ENCODE measurements around the gene MC5R. TPM values are rescaled to one million over a fixed set of nuclear protein-coding genes. Genes with fewer than 3 reads are reported as not detected.

Gene MC5R
- total and polyA plus RNA-seq, 10 of the 15 experiments (the other 5 are each of a cell fraction or from before 2014, with no cell fraction given) = not detected

DNA sequence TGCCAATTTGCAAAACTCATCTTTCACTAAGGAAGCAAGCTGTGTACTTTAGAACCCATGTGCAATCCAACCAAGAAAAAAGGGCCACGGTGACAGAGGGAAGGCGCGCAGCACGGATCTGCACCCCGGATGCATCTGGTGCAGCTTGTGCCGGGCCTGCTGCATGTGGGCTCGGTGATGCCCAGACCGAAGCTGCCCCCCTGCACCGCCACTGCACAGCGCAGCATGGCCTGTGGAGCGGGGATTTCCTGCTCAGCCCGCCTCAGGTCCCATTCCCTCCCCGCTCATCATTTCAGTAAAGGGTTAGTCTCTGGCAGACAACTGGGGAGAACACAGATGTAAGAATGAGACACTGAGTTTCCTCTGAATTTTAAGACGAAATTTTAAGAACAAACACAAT, 48.4 kb downstream of the MC5R start:
- SMC1A ChIA-PET (ENCODE audit: uncharacterized antibody, unreplicated experiment) = no interaction called here
- no peak overlapping the region for H3K27ac ChIP-seq (ENCODE audit: control insufficient read depth, insufficient read depth)
- FAIRE-seq = no peak
- no peak for ATAC-seq
- intact Hi-C loops (cut with micrococcal nuclease; ENCODE audit: unreplicated experiment) (no loop called here), in situ Hi-C loops (cut with MboI) (loop anchor here (10.0 kb wide), 1 partner anchor 212 kb away; no protein-coding TSS in a partner anchor)
- POLR2A ChIA-PET = no interaction called here
- no peak overlapping the region for H3K9ac ChIP-seq (ENCODE audit: control insufficient read depth, insufficient read depth, low read length)
- TF ChIP-seq MYB (IDR thresholded peaks at IDR 0.05; ENCODE audit: borderline replicate concordance, low read depth, low read length) (no peak), ZNF207 (IDR thresholded peaks at IDR 0.05; ENCODE audit: borderline replicate concordance) (no peak), POLR2AphosphoS2 (IDR thresholded peaks at IDR 0.05; ENCODE audit: low read depth, low read length) (no peak), EZH2 (IDR thresholded peaks at IDR 0.05; ENCODE audit: borderline replicate concordance, control insufficient read depth, low read depth, low read length) (no peak), MTA2 (IDR thresholded peaks at IDR 0.05; ENCODE audit: low read depth) (no peak), JUNB (IDR thresholded peaks at IDR 0.05) (no peak), FOXK2 (IDR thresholded peaks at IDR 0.05) (no peak), TARDBP (IDR thresholded peaks at IDR 0.05; ENCODE audit: borderline replicate concordance) (no peak), POU2F2 (IDR thresholded peaks at IDR 0.05; ENCODE audit: borderline replicate concordance, low read depth, low read length) (no peak), STAT3 (IDR thresholded peaks at IDR 0.05; ENCODE audit: low read depth, low read length) (no peak)
- TF ChIP-seq, protein P1, sequence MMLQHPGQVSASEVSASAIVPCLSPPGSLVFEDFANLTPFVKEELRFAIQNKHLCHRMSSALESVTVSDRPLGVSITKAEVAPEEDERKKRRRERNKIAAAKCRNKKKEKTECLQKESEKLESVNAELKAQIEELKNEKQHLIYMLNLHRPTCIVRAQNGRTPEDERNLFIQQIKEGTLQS (IDR thresholded peaks at IDR 0.05; ENCODE audit: borderline replicate concordance, extremely low read depth, low read depth, low read length) = no peak
- TF ChIP-seq, protein P2, sequence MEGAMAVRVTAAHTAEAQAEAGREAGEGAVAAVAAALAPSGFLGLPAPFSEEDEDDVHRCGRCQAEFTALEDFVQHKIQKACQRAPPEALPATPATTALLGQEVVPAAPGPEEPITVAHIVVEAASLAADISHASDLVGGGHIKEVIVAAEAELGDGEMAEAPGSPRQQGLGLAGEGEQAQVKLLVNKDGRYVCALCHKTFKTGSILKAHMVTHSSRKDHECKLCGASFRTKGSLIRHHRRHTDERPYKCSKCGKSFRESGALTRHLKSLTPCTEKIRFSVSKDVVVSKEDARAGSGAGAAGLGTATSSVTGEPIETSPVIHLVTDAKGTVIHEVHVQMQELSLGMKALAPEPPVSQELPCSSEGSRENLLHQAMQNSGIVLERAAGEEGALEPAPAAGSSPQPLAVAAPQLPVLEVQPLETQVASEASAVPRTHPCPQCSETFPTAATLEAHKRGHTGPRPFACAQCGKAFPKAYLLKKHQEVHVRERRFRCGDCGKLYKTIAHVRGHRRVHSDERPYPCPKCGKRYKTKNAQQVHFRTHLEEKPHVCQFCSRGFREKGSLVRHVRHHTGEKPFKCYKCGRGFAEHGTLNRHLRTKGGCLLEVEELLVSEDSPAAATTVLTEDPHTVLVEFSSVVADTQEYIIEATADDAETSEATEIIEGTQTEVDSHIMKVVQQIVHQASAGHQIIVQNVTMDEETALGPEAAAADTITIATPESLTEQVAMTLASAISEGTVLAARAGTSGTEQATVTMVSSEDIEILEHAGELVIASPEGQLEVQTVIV (IDR thresholded peaks at IDR 0.05; ENCODE audit: borderline replicate concordance, partially characterized antibody) = no peak
- TF ChIP-seq, protein P3, sequence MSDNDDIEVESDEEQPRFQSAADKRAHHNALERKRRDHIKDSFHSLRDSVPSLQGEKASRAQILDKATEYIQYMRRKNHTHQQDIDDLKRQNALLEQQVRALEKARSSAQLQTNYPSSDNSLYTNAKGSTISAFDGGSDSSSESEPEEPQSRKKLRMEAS (IDR thresholded peaks at IDR 0.05; ENCODE audit: low read depth, low read length) = no peak
- 54% methylated on average over 14 of the region's 14 CpGs for WGBS (ENCODE audit: insufficient coverage, insufficient replicate concordance, low lambda C conversion rate, missing lambda C conversion rate)
- H3K27me3 ChIP-seq (replicated peaks in 1 of 2; ENCODE audit: control insufficient read depth in 2 of 2, insufficient read depth in 2 of 2, low read length in 1 of 2) = peaks cover 1 to 15% of the 10 kb centered on the region in 2 experiments; a peak in 3 of 4 replicates
- no peak overlapping the region for H2AFZ ChIP-seq (ENCODE audit: control insufficient read depth, low read depth, low read length)
- H3K4me1 ChIP-seq (ENCODE audit: control insufficient read depth, insufficient read depth, low read length) = no peaks in the 10 kb centered on the region
- RAD21 ChIA-PET (ENCODE audit: unreplicated experiment) = no interaction called here
- no peaks in the 10 kb centered on the region for H3K9me3 ChIP-seq (replicated peaks; ENCODE audit: control insufficient read depth, insufficient read depth, low read length)
- H3K4me3 ChIP-seq = no peak overlapping the region
- DNase-seq (ENCODE audit: low read depth, low spot score) = no peak
- CTCF ChIA-PET = no interaction called here
- no peaks in the 10 kb centered on the region for H3K36me3 ChIP-seq (ENCODE audit: control insufficient read depth in 2 of 2, insufficient read depth in 2 of 2, low read length in 1 of 2)
- H3K79me2 ChIP-seq (ENCODE audit: control insufficient read depth, insufficient read depth, low read length) = no peaks in the 10 kb centered on the region
- H4K20me1 ChIP-seq (ENCODE audit: control insufficient read depth, insufficient read depth) = no peaks in the 10 kb centered on the region
- no peak overlapping the region for H3K4me2 ChIP-seq (ENCODE audit: control insufficient read depth, insufficient read depth)
- no TSS peak for BruUV-seq (replicated peaks)

Data from GM12878 (cell line).